AG04450 (cell line): ENCODE results near the gene WDR90. TPM values are rescaled to one million over a fixed set of nuclear protein-coding genes. Genes with fewer than 3 reads are reported as not detected.

ENCODE experiments used
- CTCF ChIA-PET: fragments of 300-600, 350-600 bp; formaldehyde crosslinking; extraction: SDS; loops from one replicate; lab custom pipeline; 2022; ENCODE audit warnings: antibody characterized with exemption, inconsistent platforms; lab: Charles Lee
- POLR2A ChIA-PET: fragments of 350-600 bp; formaldehyde crosslinking; extraction: SDS; loops from one replicate; lab custom pipeline; 2021; ENCODE audit warnings: antibody characterized with exemption, inconsistent platforms; lab: Yijun Ruan, JAX
- DNase-seq: peaks from one replicate; pipeline ENCODE4 v3.0.0-alpha.2; 2011; ENCODE audit warnings: low read depth, low spot score
- H3K27ac ChIP-seq: one replicate; pipeline ENCODE4 v1.5.1; 2012; ENCODE audit warnings: low read depth, low read length, control low read depth
- H3K27me3 ChIP-seq: one replicate; pipeline ENCODE4 v1.6.0; 2012; ENCODE audit warnings: low read length; ENCODE audit not compliant: control insufficient read depth, insufficient read depth
- H3K4me3 ChIP-seq: 2 replicates; pipeline ENCODE4 v1.5.1; 2011; ENCODE audit warnings: mild to moderate bottlenecking, low read depth, low read length, control low read depth
- H3K9me3 ChIP-seq: 2 replicates; pipeline ENCODE4 v1.5.1; 2012; ENCODE audit warnings: low read length; ENCODE audit not compliant: control insufficient read depth, insufficient read depth
- CTCF ChIP-seq: IDR thresholded peaks from 2 replicates; pipeline ENCODE4 v1.5.1; 2011; ENCODE audit warnings: low read depth, low read length, control low read depth, inconsistent platforms
- polyA plus RNA-seq: library from polyadenylated mRNA; depleted of rRNA; stranded (reverse); fragments of >200 nt; gene quantifications from 2 replicates; pipeline ENCODE4 v1.2.3, GENCODE V29; 2011

The WDR90 gene
- polyA plus RNA-seq, 1 experiment, result 2.1 TPM

- ChIA-PET CTCF (no interaction called here), POLR2A (no interaction called here)
- H3K9me3 ChIP-seq, result no peaks in the 10 kb centered on the region; the same call in 1 of the 2 replicates
- H3K4me3 ChIP-seq, result peak overlapping the region; percentile 81; the same call in 1 of the 2 replicates
- no peak for DNase-seq
- H3K27me3 ChIP-seq, result no peaks in the 10 kb centered on the region
- TF ChIP-seq CTCF, result no peak
- no peak overlapping the region for H3K27ac ChIP-seq
These were observed 20.5 kb downstream of the WDR90 start for GRCh38 chr16:669666-670065.

GRCh38 chr16:670485-671352 lies 21.6 kb downstream of the WDR90 start:
- H3K27ac ChIP-seq, result no peak overlapping the region
- H3K9me3 ChIP-seq, result no peaks in the 10 kb centered on the region; the same call in 1 of the 2 replicates
- CTCF ChIA-PET, result interaction anchor here (0.6 kb wide), 1 partner anchor 236 kb away, joined by 3 read pairs; no protein-coding TSS in a partner anchor
- H3K27me3 ChIP-seq, result no peaks in the 10 kb centered on the region
- POLR2A ChIA-PET, result no interaction called here
- DNase-seq, result no peak
- H3K4me3 ChIP-seq, result no peak overlapping the region
- no peak for TF ChIP-seq CTCF

- ChIA-PET CTCF (no interaction called here), POLR2A (no interaction called here)
- no peak for TF ChIP-seq CTCF
- H3K4me3 ChIP-seq, result no peak overlapping the region
- no peaks in the 10 kb centered on the region for H3K27me3 ChIP-seq
- no peak overlapping the region for H3K27ac ChIP-seq
- no peaks in the 10 kb centered on the region; the same call in 1 of the 2 replicates for H3K9me3 ChIP-seq
- no peak for DNase-seq
These were observed 22.4 kb downstream of the WDR90 start for GRCh38 chr16:671353-672131.

GRCh38 chr16:672371-672770 lies 23.2 kb downstream of the WDR90 start:
- CTCF ChIA-PET, result no interaction called here
- TF ChIP-seq CTCF, result no peak
- POLR2A ChIA-PET, result no interaction called here

More at GRCh38 chr16:672371-672770, 23.2 kb downstream of the WDR90 start:
- no peaks in the 10 kb centered on the region for H3K27me3 ChIP-seq
- H3K27ac ChIP-seq, result no peak overlapping the region
- no peak for DNase-seq
- no peaks in the 10 kb centered on the region; the same call in 1 of the 2 replicates for H3K9me3 ChIP-seq
- no peak overlapping the region for H3K4me3 ChIP-seq
